Esophagus (tissue), 2 donors: ENCODE data around the gene RAP2C. TPM values are rescaled to one million over a fixed set of nuclear protein-coding genes. Genes with fewer than 3 reads are reported as not detected.

Experiments
- H3K27ac ChIP-seq, 2 donors: one replicate each; pipeline ENCODE4 v1.5.1; 2013; ENCODE audit warnings: low read depth in 2 of 2, mild to moderate bottlenecking in 2 of 2, inconsistent platforms in 1 of 2, low read length in 1 of 2, moderate library complexity in 1 of 2
- H3K27me3 ChIP-seq, 2 donors: one replicate each; pipeline ENCODE4 v1.6.1; 2013; ENCODE audit warnings: low read length in 2 of 2, control low read depth in 1 of 2, mild to moderate bottlenecking in 1 of 2; ENCODE audit not compliant: insufficient read depth in 2 of 2, control insufficient read depth in 1 of 2
- H3K36me3 ChIP-seq, 2 donors: one replicate each; pipeline ENCODE4 v1.6.1; 2013; ENCODE audit warnings: low read length in 1 of 2; ENCODE audit not compliant: control insufficient read depth in 2 of 2, insufficient read depth in 2 of 2
- H3K4me1 ChIP-seq, 2 donors: one replicate each; pipeline ENCODE4 v1.6.1; 2013; ENCODE audit warnings: low read length in 1 of 2; ENCODE audit not compliant: control insufficient read depth in 2 of 2, insufficient read depth in 2 of 2
- H3K4me3 ChIP-seq, 2 donors: one replicate each; pipeline ENCODE4 v1.5.1; 2013; ENCODE audit warnings: low read length in 2 of 2, mild to moderate bottlenecking in 2 of 2, low read depth in 1 of 2, moderate library complexity in 1 of 2
- H3K9me3 ChIP-seq, 2 donors: one replicate each; pipeline ENCODE4 v1.6.1; 2013; ENCODE audit warnings: mild to moderate bottlenecking in 2 of 2, low read depth in 1 of 2, low read length in 1 of 2, moderate library complexity in 1 of 2; ENCODE audit not compliant: control insufficient read depth in 2 of 2, insufficient read depth in 1 of 2
- WGBS, 2 donors: extraction: QIAGEN DNeasy Blood & Tissue Kit; methylation state at CpG; one replicate each; pipeline ENCODE4 v1.1.7; 2013; 5-methylcytosine and 5-hydroxymethylcytosine counted together
- polyA plus RNA-seq, 2 donors: library from polyadenylated mRNA; stranded (reverse); fragments of 200-250 nt; gene quantifications; one replicate each; pipeline ENCODE4 v1.2.3, GENCODE V29; 2013
- donor health status: healthy with polysubstance abuse.
- donor health status: Bipolar disorder and iron deficiency.

The RAP2C gene
- polyA plus RNA-seq, 2 donors, result 12.8 to 13.0 TPM

- H3K4me3 ChIP-seq, result no peak overlapping the region
- H3K27me3 ChIP-seq, result no peaks in the 10 kb centered on the region
- WGBS, 2 donors, result 47 to 62% methylated on average over 5 of the region's 5 CpGs
- H3K36me3 ChIP-seq, result no peaks in the 10 kb centered on the region
- H3K27ac ChIP-seq, result no peak overlapping the region
- H3K9me3 ChIP-seq, result no peaks in the 10 kb centered on the region
- H3K4me1 ChIP-seq, result no peaks in the 10 kb centered on the region
Observed at GRCh38 chrX:132227383-132228112, 8.3 kb upstream of the RAP2C start.

GRCh38 chrX:132226169-132226568, 6.9 kb upstream of the RAP2C start:
- H3K36me3 ChIP-seq, result no peaks in the 10 kb centered on the region
- H3K27me3 ChIP-seq, result no peaks in the 10 kb centered on the region
- H3K4me3 ChIP-seq, result no peak overlapping the region
- H3K27ac ChIP-seq, result no peak overlapping the region
- 63 to 72% methylated on average over 4 of the region's 4 CpGs for WGBS, 2 donors
- H3K9me3 ChIP-seq, result no peaks in the 10 kb centered on the region
- H3K4me1 ChIP-seq, result no peaks in the 10 kb centered on the region

DNA sequence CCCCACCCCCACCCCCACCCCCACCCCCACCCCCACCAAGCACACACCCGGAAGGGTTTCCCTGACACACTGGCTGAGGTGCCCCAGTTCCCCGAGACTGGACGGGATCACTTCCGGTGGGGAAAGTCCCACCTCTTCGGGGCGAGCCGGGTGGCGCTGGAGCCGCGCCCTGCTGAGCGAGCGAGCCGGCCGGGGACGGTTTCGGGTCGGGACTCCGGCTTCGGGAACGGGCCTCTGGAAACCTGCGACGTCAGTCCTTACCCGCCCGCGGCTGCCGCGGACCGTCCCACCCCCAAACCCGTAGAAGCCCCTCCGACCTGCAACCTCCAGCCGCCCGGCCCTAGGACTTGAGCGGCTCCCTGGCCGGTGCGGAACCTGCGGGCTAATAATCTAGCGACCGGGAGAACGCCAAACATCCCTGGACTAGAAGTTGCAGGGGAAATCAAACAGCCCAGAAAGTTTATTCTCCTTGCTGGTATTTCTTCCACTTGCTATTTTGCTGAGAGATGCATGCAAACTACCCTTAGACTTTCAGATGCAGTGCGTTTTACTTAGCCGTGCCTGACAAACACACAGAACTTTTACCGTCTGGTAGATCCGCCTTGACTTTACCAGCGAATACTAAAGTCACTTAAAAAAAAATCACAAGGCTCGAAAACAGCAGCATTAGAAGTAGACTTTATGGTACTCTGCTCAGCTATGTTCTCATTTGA, 991 bp downstream of the RAP2C start:
- 0 to 22% methylated on average over 43 to 45 of the region's 45 CpGs for WGBS, 2 donors

GRCh38 chrX:132217203-132218073, 1.8 kb downstream of the RAP2C start:
- Histone ChIP-seq H3K36me3 (no peaks in the 10 kb centered on the region), H3K4me3 (peak overlapping the region; percentile 54 to 82), H3K9me3 (no peaks in the 10 kb centered on the region), H3K27ac (peak overlapping the region; percentile 92 to 99), H3K27me3 (no peaks in the 10 kb centered on the region), H3K4me1 (no peaks in the 10 kb centered on the region)
- WGBS, 2 donors, result 1 to 24% methylated on average over 23 to 74 of the region's 74 CpGs

More for the DNA sequence above, 991 bp downstream of the RAP2C start:
- Histone ChIP-seq H3K4me3 (peak overlapping the region; percentile 56 to 82), H3K9me3 (no peaks in the 10 kb centered on the region), H3K27me3 (no peaks in the 10 kb centered on the region), H3K27ac (peak overlapping the region; percentile 92 to 99), H3K36me3 (no peaks in the 10 kb centered on the region), H3K4me1 (no peaks in the 10 kb centered on the region)

DNA sequence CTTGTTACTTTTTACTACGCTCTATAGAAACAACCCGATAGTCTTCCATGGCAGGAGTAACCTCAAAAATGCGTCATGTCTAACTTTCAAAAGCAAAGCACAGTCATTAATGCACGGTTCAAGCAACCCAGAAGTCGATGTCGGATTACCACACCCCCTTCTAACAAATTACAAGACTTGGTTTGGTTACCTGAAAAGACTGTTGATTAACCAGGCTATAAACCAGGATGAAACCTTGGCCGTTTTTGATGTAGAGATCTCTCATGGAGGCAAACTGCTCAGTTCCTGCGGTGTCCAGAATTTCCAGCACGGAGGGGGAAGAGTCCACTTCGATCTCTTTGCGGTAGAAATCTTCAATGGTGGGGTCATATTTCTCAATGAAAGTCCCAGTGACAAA, 2.4 kb downstream of the RAP2C start:
- WGBS, 2 donors, result 1 to 18% methylated on average over 11 of the region's 11 CpGs
- H3K9me3 ChIP-seq, result no peaks in the 10 kb centered on the region
- no peaks in the 10 kb centered on the region for H3K4me1 ChIP-seq
- H3K36me3 ChIP-seq, result no peaks in the 10 kb centered on the region
- H3K4me3 ChIP-seq, result peak overlapping the region; percentile 54 to 82
- no peaks in the 10 kb centered on the region for H3K27me3 ChIP-seq
- peak overlapping the region; percentile 92 to 99 for H3K27ac ChIP-seq

DNA sequence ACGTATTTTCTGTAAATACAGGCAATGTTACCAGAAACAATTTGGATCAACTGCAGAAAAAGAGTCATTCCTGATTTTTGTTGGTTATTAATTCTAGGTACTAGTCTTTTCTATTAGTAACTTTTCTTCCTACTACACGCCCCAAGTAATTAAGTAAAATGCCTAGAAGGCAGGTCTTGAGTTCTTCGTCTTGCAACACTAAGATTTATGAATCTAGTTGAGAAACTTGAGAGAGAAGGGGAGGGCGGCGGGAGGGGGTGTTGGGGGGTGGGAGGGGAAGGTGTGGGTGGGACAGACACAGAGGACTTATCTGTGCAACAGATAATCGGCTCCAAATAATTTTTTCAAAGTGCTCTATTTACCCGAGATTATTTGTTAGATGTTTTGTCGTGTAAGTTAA, 3.0 kb downstream of the RAP2C start:
- H3K36me3 ChIP-seq, result no peaks in the 10 kb centered on the region
- peak overlapping the region in 1 of 2 donors; percentile 54 for H3K4me3 ChIP-seq
- no peaks in the 10 kb centered on the region for H3K27me3 ChIP-seq
- no peak overlapping the region for H3K27ac ChIP-seq
- no peaks in the 10 kb centered on the region for H3K4me1 ChIP-seq
- 2 to 17% methylated on average over 8 of the region's 8 CpGs for WGBS, 2 donors
- H3K9me3 ChIP-seq, result no peaks in the 10 kb centered on the region

DNA sequence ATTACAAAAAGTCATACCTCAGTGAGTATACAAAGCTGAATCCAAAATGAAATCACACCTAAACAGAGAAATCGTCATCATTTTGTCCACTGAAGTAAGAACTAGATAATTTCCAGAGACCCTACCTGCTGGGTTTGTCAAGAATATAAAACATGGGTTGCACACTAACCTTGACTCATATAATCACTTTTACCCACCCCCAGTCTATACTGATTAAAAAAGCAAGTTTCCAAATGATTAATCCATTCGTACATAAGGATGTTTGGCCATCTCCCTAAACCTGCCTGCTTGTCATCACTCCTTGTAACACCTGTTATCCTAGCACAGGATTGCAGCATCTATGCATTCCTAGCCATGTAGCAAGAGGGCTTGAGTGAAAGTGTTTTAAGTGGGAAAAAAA, 4.7 kb downstream of the RAP2C start:
- Histone ChIP-seq H3K27me3 (no peaks in the 10 kb centered on the region), H3K27ac (no peak overlapping the region), H3K4me1 (no peaks in the 10 kb centered on the region), H3K36me3 (no peaks in the 10 kb centered on the region), H3K4me3 (no peak overlapping the region), H3K9me3 (no peaks in the 10 kb centered on the region)
- 45 to 47% methylated on average over 2 of the region's 2 CpGs for WGBS, 2 donors

DNA sequence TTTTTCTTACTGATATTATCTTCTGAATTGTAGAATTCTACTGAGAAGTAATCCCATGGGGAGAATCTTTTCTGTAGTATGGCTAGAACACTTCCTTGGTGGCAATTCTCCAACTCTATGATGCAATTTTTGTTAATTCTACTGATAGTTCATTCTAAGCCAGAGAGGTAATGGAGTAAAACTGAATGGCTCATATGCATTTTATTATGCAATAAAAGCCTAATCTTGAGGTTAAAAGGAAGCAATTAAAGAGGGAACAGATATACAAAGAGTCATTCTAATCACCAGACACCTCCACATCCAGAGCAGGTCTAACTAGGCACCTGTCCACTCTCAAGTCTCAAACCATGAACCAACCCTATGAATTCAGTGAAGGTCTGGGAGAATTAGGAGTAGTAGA, 9.7 kb downstream of the RAP2C start:
- no peaks in the 10 kb centered on the region for H3K36me3 ChIP-seq
- no peaks in the 10 kb centered on the region for H3K27me3 ChIP-seq
- H3K9me3 ChIP-seq, result no peaks in the 10 kb centered on the region
- no peaks in the 10 kb centered on the region for H3K4me1 ChIP-seq
- no peak overlapping the region for H3K27ac ChIP-seq
- H3K4me3 ChIP-seq, result no peak overlapping the region

DNA sequence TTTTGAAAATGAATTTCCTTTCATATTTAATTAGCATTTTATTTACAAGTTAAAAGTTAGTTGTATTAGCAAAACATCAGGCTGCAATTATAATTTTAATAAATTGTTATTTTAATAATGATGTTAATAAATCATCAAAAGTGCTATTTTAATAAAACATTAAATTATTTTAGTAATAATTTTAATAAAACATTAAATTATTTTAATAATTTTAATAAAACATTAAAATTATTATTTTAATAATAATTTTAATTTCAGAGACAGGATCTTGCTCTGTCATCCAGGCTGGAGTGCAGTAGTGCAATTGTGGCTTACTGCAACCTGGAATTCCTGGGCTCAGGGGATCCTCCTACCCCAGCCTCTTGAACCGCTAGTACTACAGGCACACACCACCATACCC, 10.8 kb downstream of the RAP2C start:
- no peaks in the 10 kb centered on the region for H3K27me3 ChIP-seq
- H3K4me1 ChIP-seq, result no peaks in the 10 kb centered on the region
- no peak overlapping the region for H3K27ac ChIP-seq
- H3K4me3 ChIP-seq, result no peak overlapping the region
- WGBS, 2 donors, result 74 to 97% methylated on average over 1 of the region's 1 CpG
- H3K9me3 ChIP-seq, result no peaks in the 10 kb centered on the region
- H3K36me3 ChIP-seq, result no peaks in the 10 kb centered on the region
